Mesothelial cell of epicardium (in vitro differentiated cells): ENCODE data around the gene CYP51A1. TPM values are rescaled to one million over a fixed set of nuclear protein-coding genes. Genes with fewer than 3 reads are reported as not detected.
"Not testable (repeated sequence)": the region's sequence is repeated elsewhere in the genome, so short reads cannot be mapped to it uniquely, and the experiment has no call there.

Experiments used
- DNase-seq, 2 experiments: peaks; one replicate each; pipeline ENCODE4 v3.0.0; 2021; ENCODE audit warnings: low spot score in 2 of 2; ENCODE audit not compliant: unreplicated experiment in 2 of 2
- H3K27ac Mint-ChIP-seq: 2 replicates; pipeline ENCODE4 v1.8.0; 2021; ENCODE audit warnings: mixed read lengths
- H3K27me3 Mint-ChIP-seq: 2 replicates; pipeline ENCODE4 v1.8.0; 2021; ENCODE audit warnings: low read depth, mixed read lengths
- H3K36me3 Mint-ChIP-seq: 2 replicates; pipeline ENCODE4 v1.8.0; 2021; ENCODE audit warnings: mixed read lengths
- H3K4me1 Mint-ChIP-seq: 2 replicates; pipeline ENCODE4 v1.8.0; 2021; ENCODE audit warnings: mixed read lengths
- H3K4me3 Mint-ChIP-seq: 2 replicates; pipeline ENCODE4 v1.8.0; 2021; ENCODE audit warnings: mild to moderate bottlenecking, moderate library complexity, mixed read lengths
- H3K9me3 Mint-ChIP-seq: 2 replicates; pipeline ENCODE4 v1.8.0; 2021; ENCODE audit warnings: mixed read lengths
- total RNA-seq: library from RNA; stranded (reverse); gene quantifications from 3 replicates; pipeline ENCODE4 v1.2.1, GENCODE V29; 2021
- TF ChIP-seq, protein P1 (sequence below): fragments of 200-600 bp; sonication (generic); IDR thresholded peaks from one replicate; pipeline ENCODE4 v1.5.0; 2021; ENCODE audit warnings: antibody characterized with exemption; ENCODE audit not compliant: unreplicated experiment

Gene CYP51A1
- total RNA-seq, 1 donor from 2014 or later = 47.3 TPM

DNA sequence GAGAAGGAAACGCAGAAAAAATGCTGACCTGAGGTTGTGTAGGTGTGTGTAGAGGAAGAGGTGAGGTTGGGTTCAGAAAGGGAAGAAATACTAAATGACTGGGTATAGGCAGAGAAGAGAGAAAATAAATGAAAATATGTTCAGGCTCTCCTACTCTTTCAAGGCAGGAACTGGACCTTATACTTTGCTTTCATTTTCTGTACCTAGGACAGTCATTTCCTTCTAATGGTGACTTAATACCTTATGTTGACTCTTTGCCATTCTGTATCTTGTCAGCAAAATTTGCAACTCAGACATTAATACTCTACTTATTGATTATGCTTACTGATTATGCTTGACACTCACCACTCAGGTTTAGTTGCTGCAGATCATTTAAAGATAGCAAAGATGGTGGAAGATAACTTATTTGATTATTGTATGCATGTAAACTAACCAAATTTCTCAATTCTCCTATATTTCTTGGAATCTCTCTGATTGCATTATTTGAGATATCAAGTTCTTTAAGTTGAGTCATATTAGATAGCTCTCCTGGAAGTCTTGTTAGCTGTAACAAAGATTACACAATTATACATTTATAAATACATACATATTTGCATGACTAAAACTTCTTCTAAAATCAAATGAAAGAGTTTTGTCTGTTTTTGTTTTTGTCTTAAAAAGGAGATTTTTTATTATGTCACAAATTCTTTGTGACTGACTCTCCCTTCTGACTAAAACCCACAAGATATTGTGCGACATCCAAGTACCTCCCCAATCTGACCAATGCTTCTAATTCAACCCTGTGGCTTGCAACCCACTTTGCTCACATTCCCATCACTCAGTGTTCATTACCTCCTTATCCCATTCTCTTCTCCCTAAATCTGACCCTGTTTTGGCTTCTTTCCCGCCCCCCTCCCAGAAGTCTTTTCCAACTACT is 24.6 kb upstream of the CYP51A1 start:
- Mint-ChIP-seq H3K9me3 (no peaks in the 10 kb centered on the region), H3K4me3 (no peak overlapping the region), H3K4me1 (no peaks in the 10 kb centered on the region), H3K36me3 (no peaks in the 10 kb centered on the region), H3K27me3 (no peaks in the 10 kb centered on the region), H3K27ac (no peak overlapping the region)
- no peak for DNase-seq
- TF ChIP-seq, protein P1, sequence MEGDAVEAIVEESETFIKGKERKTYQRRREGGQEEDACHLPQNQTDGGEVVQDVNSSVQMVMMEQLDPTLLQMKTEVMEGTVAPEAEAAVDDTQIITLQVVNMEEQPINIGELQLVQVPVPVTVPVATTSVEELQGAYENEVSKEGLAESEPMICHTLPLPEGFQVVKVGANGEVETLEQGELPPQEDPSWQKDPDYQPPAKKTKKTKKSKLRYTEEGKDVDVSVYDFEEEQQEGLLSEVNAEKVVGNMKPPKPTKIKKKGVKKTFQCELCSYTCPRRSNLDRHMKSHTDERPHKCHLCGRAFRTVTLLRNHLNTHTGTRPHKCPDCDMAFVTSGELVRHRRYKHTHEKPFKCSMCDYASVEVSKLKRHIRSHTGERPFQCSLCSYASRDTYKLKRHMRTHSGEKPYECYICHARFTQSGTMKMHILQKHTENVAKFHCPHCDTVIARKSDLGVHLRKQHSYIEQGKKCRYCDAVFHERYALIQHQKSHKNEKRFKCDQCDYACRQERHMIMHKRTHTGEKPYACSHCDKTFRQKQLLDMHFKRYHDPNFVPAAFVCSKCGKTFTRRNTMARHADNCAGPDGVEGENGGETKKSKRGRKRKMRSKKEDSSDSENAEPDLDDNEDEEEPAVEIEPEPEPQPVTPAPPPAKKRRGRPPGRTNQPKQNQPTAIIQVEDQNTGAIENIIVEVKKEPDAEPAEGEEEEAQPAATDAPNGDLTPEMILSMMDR = no peak

DNA sequence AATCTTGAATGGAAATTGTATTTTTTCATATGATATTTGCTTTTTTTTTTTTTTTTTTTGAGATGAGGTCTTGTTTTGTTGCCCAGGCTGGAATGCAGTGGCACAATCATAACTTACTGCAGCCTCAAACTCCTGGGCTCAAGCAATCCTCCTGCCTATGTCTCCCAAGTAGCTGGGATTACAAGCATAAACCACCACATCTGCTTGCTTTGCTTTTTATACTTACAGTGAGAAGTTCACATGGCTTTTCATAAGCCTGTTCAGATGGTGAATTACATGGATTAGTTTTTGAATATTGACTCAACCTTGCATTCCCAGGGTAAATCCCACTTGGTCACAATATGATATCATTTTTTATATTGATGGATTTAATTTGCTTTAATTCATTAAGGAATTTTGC is 22.7 kb upstream of the CYP51A1 start:
- TF ChIP-seq, protein P1 = no peak
- DNase-seq = no peak
- H3K9me3 Mint-ChIP-seq = no peaks in the 10 kb centered on the region
- H3K36me3 Mint-ChIP-seq = no peaks in the 10 kb centered on the region
- no peak overlapping the region for H3K27ac Mint-ChIP-seq
- H3K27me3 Mint-ChIP-seq = no peaks in the 10 kb centered on the region
- no peaks in the 10 kb centered on the region for H3K4me1 Mint-ChIP-seq
- no peak overlapping the region for H3K4me3 Mint-ChIP-seq

DNA sequence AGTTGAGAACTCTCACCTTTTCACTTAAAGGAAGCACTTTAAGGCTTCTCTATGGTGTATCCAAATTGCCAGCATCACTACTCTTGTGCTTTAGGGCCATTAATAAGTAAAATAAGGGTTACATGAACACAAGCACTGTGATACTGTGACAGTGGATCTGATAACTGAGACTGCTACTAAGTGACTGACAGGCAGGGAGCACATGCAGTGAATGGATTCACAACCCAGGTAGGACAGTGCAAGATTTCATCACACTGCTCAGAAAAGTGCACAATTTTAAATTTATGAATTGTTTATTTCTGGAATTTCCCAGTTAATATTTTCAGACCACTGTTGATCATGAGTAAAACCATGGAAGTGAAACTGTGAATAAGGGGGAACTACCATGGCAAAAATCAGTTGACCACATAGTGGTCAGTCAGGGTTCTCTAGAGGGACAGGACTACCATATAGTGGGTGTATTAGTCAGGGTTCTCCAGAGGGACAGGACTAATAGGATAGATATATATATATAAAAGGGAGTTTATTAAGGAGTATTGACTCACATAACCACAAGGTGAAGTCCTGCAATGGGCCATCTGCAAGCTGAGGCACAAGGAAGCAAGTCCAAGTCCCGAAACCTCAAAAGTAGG is 20.9 kb upstream of the CYP51A1 start:
- no peak overlapping the region for H3K27ac Mint-ChIP-seq
- TF ChIP-seq, protein P1 = no peak
- no peaks in the 10 kb centered on the region for H3K36me3 Mint-ChIP-seq
- no peak for DNase-seq
- no peak overlapping the region for H3K4me3 Mint-ChIP-seq
- H3K9me3 Mint-ChIP-seq = no peaks in the 10 kb centered on the region
- H3K4me1 Mint-ChIP-seq = peaks cover 9% of the 10 kb centered on the region
- no peaks in the 10 kb centered on the region for H3K27me3 Mint-ChIP-seq

DNA sequence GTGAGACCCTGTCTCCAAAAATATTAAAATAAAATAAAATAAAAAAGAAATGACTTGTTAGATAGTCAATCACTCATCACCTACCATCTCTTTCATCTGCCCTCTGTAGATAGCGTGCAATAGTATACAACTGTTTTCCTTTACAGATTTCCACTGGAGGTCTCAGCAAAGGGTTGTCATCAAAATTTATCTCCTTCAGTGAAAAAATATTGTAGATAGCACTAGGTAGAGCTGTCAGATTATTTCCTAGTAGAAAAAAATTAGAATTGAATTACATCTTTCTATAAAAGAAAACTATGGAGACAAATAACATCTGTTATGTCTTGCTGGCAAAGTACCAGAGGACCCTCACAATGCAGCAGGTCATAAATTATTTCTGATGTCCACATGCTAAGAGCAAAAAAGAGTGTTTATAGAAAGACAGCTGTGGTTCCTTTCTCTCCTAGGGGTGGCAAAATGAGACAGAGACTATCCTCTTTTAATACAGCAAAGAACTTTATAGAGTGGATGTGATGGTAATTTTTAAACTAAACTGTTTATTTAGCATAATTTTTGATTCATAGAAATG is 16.3 kb upstream of the CYP51A1 start:
- H3K9me3 Mint-ChIP-seq = no peaks in the 10 kb centered on the region
- DNase-seq = no peak
- no peaks in the 10 kb centered on the region for H3K36me3 Mint-ChIP-seq
- TF ChIP-seq, protein P1 = no peak
- peaks cover 9% of the 10 kb centered on the region for H3K4me1 Mint-ChIP-seq
- no peak overlapping the region for H3K4me3 Mint-ChIP-seq
- no peak overlapping the region for H3K27ac Mint-ChIP-seq
- H3K27me3 Mint-ChIP-seq = no peaks in the 10 kb centered on the region

DNA sequence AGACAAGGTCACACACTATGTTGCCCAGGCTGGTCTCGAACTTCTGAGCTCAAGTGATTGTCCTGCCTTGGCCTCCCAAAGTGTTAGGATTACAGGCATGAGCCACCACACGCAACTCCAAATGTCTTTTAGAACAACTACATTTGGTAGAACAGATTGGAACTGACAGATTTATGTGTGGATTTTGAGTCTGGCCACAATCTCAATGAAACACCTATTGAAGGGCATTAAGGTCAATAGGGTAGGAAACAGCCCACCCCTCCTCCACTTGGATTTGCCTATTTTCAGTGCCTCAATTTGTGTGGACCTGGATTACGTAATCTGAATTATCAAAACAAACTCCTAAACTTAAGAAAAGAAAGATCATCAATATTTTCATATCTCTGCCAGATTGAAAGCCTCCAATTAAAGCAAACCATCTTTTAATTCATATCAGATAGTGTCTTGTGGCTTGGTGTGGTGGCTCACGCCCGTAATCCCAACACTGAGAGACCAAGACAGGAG is 15.5 kb upstream of the CYP51A1 start:
- H3K4me1 Mint-ChIP-seq = peaks cover 9% of the 10 kb centered on the region
- no peak overlapping the region for H3K27ac Mint-ChIP-seq
- no peaks in the 10 kb centered on the region for H3K9me3 Mint-ChIP-seq
- no peaks in the 10 kb centered on the region for H3K36me3 Mint-ChIP-seq
- H3K27me3 Mint-ChIP-seq = no peaks in the 10 kb centered on the region
- DNase-seq = no peak
- TF ChIP-seq, protein P1 = no peak
- no peak overlapping the region for H3K4me3 Mint-ChIP-seq

DNA sequence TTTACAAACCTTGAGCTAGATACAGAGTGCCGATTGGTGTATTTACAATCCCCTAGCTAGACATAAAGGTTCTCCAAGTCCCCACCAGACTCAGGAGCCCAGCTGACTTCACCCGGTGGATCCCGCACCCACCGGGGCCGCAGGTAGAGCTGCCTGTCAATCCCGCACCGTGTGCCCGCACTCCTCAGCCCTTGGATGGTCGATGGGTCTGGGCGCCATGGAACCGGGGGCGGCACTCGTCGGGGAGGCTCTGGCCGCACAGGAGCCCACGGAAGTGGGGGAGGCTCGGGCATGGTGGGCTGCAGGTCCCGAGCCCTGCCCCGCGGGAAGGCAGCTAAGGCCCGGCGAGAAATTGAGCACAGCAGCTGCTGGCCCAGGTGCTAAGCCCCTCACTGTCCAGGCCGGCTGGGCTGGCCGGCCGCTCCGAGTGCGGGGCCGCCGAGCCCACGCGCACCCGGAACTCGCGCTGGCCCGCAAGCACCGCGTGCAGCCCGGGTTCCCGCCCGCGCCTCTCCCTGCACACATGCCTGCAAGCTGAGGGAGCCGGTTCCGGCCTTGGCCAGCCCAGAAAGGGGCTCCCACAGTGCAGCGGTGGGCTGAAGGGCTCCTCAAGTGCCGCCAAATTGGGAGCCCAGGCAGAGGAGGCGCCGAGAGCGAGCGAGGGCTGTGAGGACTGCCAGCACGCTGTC is 9.1 kb upstream of the CYP51A1 start:
- not testable (repeated sequence) for H3K4me1 Mint-ChIP-seq, H3K4me3 Mint-ChIP-seq, H3K27me3 Mint-ChIP-seq, H3K36me3 Mint-ChIP-seq, DNase-seq, H3K9me3 Mint-ChIP-seq, H3K27ac Mint-ChIP-seq

DNA sequence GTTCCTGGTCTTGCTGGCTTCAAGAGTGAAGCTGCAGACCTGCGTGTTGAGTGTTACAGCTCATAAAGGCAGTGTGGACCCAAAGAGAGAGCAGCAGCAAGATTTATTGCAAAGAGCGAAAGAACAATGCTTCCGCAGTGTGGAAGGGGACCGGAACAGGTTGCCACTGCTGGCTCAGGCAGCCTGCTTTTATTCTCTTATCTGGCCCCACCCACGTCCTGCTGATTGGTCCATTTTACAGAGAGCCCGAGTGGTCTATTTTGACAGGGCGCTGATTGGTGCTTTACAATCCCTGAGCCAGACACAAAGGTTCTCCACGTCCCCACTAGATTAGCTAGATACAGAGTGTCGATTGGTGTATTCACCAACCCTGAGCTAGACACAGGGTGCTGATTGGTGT is 8.5 kb upstream of the CYP51A1 start:
- not testable (repeated sequence) for H3K4me3 Mint-ChIP-seq, DNase-seq, H3K36me3 Mint-ChIP-seq, H3K27ac Mint-ChIP-seq, H3K27me3 Mint-ChIP-seq, H3K4me1 Mint-ChIP-seq, H3K9me3 Mint-ChIP-seq
